ENCODE measurements around the gene GAS2L1.
"Not testable (repeated sequence)": the region's sequence is repeated elsewhere in the genome, so short reads cannot be mapped to it uniquely, and the experiment has no call there.

The GAS2L1 gene

DNA sequence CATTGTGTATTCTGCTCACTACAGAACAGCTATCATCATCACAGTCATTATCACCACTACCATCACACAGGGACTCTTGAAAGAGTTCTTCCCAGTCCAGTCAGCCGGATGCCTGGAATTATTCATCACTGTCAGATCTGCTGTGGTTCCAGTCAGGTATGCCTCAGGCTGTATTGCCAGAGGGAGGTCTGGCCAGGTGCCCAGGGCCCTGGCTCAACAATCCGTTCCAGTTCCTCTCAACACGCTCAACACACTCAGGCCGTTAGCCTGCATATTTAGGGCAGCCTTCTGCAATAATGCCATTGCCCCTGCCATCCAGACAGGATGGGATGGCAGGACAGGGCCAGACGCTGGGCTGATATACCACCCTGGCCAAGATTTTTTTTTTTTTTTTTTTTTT, 37.7 kb downstream of the GAS2L1 start:
- H3K27me3 ChIP-seq (ENCODE audit: insufficient read depth, poor library complexity, severe bottlenecking), result no peaks in the 10 kb centered on the region
- no peak overlapping the region for H3K4me3 ChIP-seq (replicated peaks; ENCODE audit: insufficient read depth, low read length)
- H3K27ac ChIP-seq (replicated peaks), result no peak overlapping the region
- TF ChIP-seq GABPA (IDR thresholded peaks at IDR 0.05; ENCODE audit: low read depth) (no peak), POLR2AphosphoS5 (IDR thresholded peaks at IDR 0.05; ENCODE audit: low read depth) (no peak), CTCF (IDR thresholded peaks at IDR 0.05; ENCODE audit: insufficient read depth, low read length) (no peak), SPI1 (IDR thresholded peaks at IDR 0.05; ENCODE audit: borderline replicate concordance, low read depth) (no peak)
- TF ChIP-seq, protein P1, sequence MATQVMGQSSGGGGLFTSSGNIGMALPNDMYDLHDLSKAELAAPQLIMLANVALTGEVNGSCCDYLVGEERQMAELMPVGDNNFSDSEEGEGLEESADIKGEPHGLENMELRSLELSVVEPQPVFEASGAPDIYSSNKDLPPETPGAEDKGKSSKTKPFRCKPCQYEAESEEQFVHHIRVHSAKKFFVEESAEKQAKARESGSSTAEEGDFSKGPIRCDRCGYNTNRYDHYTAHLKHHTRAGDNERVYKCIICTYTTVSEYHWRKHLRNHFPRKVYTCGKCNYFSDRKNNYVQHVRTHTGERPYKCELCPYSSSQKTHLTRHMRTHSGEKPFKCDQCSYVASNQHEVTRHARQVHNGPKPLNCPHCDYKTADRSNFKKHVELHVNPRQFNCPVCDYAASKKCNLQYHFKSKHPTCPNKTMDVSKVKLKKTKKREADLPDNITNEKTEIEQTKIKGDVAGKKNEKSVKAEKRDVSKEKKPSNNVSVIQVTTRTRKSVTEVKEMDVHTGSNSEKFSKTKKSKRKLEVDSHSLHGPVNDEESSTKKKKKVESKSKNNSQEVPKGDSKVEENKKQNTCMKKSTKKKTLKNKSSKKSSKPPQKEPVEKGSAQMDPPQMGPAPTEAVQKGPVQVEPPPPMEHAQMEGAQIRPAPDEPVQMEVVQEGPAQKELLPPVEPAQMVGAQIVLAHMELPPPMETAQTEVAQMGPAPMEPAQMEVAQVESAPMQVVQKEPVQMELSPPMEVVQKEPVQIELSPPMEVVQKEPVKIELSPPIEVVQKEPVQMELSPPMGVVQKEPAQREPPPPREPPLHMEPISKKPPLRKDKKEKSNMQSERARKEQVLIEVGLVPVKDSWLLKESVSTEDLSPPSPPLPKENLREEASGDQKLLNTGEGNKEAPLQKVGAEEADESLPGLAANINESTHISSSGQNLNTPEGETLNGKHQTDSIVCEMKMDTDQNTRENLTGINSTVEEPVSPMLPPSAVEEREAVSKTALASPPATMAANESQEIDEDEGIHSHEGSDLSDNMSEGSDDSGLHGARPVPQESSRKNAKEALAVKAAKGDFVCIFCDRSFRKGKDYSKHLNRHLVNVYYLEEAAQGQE (IDR thresholded peaks at IDR 0.05; ENCODE audit: insufficient replicate concordance, low read depth), result no peak
- no peak for DNase-seq (ENCODE audit: low read depth in 1 of 2, low spot score in 1 of 2)

DNA sequence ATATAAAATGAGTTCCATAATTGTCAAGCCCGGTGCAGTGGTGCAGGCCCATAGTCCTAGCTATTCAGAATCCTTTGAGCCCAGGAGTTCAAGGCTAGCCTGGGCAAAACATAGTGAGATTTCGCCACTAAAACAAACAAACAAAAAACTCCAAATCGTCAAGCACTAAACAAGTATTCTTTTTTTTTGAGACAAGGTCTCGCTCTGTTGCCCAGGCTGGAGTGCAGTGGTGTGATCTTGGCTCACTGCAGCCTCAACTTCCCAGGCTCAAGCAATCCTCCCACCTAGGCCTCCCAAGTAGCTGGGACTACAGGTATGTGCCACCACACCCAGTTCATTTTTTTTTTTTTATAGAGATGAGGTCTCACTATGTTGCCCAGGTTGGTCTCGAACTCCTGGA, 38.4 kb downstream of the GAS2L1 start:
- not testable (repeated sequence) for DNase-seq (ENCODE audit: low read depth in 1 of 2, low spot score in 1 of 2); H3K27ac ChIP-seq (replicated peaks); H3K4me3 ChIP-seq (replicated peaks; ENCODE audit: insufficient read depth, low read length); H3K27me3 ChIP-seq (ENCODE audit: insufficient read depth, poor library complexity, severe bottlenecking)

DNA sequence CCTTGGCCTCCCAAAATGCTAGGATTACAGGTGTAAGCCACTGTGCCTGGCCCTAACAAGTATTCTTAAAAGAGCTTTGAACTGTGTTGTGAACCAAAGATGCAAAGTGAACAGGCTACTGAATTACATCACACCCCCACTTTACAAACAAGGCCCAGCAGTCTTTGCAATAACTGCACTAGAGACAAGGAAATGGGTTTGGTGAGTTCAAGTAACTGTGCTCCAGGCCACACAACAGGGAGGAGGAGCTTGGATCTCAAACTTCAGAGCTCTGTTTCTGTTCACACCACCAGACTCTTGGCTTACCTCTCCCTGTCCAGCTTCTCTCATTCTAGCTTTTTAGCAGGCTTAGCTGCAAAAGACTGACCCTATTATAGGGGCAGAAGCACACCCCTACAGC, 39.5 kb downstream of the GAS2L1 start:
- no peak overlapping the region for H3K27ac ChIP-seq (replicated peaks)
- H3K4me3 ChIP-seq (replicated peaks; ENCODE audit: insufficient read depth, low read length), result no peak overlapping the region
- DNase-seq (ENCODE audit: low read depth in 1 of 2, low spot score in 1 of 2), result no peak
- no peaks in the 10 kb centered on the region for H3K27me3 ChIP-seq (ENCODE audit: insufficient read depth, poor library complexity, severe bottlenecking)
- TF ChIP-seq CTCF (IDR thresholded peaks at IDR 0.05; ENCODE audit: insufficient read depth, low read length) (no peak), SPI1 (IDR thresholded peaks at IDR 0.05; ENCODE audit: borderline replicate concordance, low read depth) (no peak), POLR2AphosphoS5 (IDR thresholded peaks at IDR 0.05; ENCODE audit: low read depth) (no peak)
- TF ChIP-seq, protein P1 (IDR thresholded peaks at IDR 0.05; ENCODE audit: insufficient replicate concordance, low read depth), result no peak

- TF ChIP-seq CTCF (IDR thresholded peaks at IDR 0.05; ENCODE audit: insufficient read depth, low read length), result no peak
- TF ChIP-seq SPI1 (IDR thresholded peaks at IDR 0.05; ENCODE audit: borderline replicate concordance, low read depth), result no peak
- TF ChIP-seq, protein P1 (IDR thresholded peaks at IDR 0.05; ENCODE audit: insufficient replicate concordance, low read depth), result no peak
- no peak for TF ChIP-seq POLR2AphosphoS5 (IDR thresholded peaks at IDR 0.05; ENCODE audit: low read depth)
- no peak for TF ChIP-seq GABPA (IDR thresholded peaks at IDR 0.05; ENCODE audit: low read depth)
- Histone ChIP-seq H3K27ac (replicated peaks) (no peak overlapping the region), H3K4me3 (replicated peaks; ENCODE audit: insufficient read depth, low read length) (no peak overlapping the region), H3K27me3 (ENCODE audit: insufficient read depth, poor library complexity, severe bottlenecking) (no peaks in the 10 kb centered on the region)
- DNase-seq (ENCODE audit: low read depth in 1 of 2, low spot score in 1 of 2), result no peak
Observed at GRCh38 chr22:29346659-29347058, 40.2 kb downstream of the GAS2L1 start.

Data from HL-60 (cell line).